ENCODE measurements around the gene KRT20. TPM values are rescaled to one million over a fixed set of nuclear protein-coding genes. Genes with fewer than 3 reads are reported as not detected.

KRT20 gene
- total and polyA plus RNA-seq, 2 experiments from 2014 or later: not detected

DNA sequence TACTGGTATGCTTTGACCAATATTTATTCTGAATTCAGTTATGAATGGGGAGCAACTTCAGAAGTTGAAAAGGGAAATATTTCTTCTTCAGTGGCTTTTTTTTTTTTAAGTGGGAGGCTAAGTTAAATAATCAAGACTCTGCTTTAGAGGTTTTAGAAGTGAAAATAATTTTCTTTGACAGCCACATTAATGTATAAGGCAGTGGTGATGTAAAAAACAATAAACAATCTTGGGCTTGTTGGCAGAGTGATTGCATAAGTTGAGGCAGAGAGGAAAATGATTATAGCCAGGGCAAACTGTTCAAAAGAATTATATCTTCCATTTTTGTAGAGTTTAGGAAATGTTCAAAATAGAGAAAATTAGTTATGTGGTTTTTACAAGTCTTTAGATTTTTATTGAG is 12.6 kb downstream of the KRT20 start (continued):
- TF ChIP-seq, protein P1, sequence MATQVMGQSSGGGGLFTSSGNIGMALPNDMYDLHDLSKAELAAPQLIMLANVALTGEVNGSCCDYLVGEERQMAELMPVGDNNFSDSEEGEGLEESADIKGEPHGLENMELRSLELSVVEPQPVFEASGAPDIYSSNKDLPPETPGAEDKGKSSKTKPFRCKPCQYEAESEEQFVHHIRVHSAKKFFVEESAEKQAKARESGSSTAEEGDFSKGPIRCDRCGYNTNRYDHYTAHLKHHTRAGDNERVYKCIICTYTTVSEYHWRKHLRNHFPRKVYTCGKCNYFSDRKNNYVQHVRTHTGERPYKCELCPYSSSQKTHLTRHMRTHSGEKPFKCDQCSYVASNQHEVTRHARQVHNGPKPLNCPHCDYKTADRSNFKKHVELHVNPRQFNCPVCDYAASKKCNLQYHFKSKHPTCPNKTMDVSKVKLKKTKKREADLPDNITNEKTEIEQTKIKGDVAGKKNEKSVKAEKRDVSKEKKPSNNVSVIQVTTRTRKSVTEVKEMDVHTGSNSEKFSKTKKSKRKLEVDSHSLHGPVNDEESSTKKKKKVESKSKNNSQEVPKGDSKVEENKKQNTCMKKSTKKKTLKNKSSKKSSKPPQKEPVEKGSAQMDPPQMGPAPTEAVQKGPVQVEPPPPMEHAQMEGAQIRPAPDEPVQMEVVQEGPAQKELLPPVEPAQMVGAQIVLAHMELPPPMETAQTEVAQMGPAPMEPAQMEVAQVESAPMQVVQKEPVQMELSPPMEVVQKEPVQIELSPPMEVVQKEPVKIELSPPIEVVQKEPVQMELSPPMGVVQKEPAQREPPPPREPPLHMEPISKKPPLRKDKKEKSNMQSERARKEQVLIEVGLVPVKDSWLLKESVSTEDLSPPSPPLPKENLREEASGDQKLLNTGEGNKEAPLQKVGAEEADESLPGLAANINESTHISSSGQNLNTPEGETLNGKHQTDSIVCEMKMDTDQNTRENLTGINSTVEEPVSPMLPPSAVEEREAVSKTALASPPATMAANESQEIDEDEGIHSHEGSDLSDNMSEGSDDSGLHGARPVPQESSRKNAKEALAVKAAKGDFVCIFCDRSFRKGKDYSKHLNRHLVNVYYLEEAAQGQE (IDR thresholded peaks at IDR 0.05; ENCODE audit: unreplicated experiment): no peak
- no peak for TF ChIP-seq EZH2phosphoT487 (IDR thresholded peaks at IDR 0.05; ENCODE audit: unreplicated experiment)

DNA sequence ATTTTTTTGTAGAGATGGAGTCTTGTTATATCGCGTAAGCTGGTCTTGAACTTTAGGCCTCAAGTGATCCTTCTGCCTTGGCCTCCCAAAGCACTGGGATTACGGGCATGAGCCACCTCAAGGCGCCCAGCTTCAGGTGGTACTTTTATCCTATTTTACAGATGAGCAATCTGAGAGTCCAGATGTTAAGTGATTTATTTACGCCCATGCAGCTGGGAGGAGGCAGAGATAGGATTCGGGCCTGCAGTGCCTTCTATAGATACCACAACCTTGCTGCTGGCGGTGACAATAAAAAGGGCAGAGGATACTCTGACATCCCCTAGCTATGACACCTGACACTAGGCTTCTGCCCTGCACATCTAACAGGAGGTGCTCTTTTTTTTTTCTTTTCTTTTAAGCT is 13.7 kb downstream of the KRT20 start:
- H2AFZ ChIP-seq: no peak overlapping the region
- peaks cover 9% of the 10 kb centered on the region for H3K4me1 ChIP-seq (ENCODE audit: insufficient read depth)
- no peaks in the 10 kb centered on the region for H3K79me2 ChIP-seq (replicated peaks; ENCODE audit: insufficient read depth)
- H3K9me2 ChIP-seq (ENCODE audit: insufficient read depth): no peaks in the 10 kb centered on the region
- H3K4me3 Mint-ChIP-seq: no peak overlapping the region
- H4K20me1 ChIP-seq (replicated peaks; ENCODE audit: insufficient read depth): no peaks in the 10 kb centered on the region
- no peaks in the 10 kb centered on the region for H3K27me3 ChIP-seq (ENCODE audit: insufficient read depth)
- ATAC-seq (no peak), DNase-seq (ENCODE audit: low spot score) (no peak)
- no peak overlapping the region for H3K27ac ChIP-seq (ENCODE audit: low read depth)
- H3K4me1 Mint-ChIP-seq: peaks cover 24% of the 10 kb centered on the region
- no peaks in the 10 kb centered on the region for H3K36me3 Mint-ChIP-seq (ENCODE audit: low read depth)
- H3K4me3 ChIP-seq: no peak overlapping the region
- H3F3A ChIP-seq (replicated peaks; ENCODE audit: low read depth): no peaks in the 10 kb centered on the region
- H3K36me3 ChIP-seq (ENCODE audit: insufficient read depth): no peaks in the 10 kb centered on the region
- TF ChIP-seq, protein P2, sequence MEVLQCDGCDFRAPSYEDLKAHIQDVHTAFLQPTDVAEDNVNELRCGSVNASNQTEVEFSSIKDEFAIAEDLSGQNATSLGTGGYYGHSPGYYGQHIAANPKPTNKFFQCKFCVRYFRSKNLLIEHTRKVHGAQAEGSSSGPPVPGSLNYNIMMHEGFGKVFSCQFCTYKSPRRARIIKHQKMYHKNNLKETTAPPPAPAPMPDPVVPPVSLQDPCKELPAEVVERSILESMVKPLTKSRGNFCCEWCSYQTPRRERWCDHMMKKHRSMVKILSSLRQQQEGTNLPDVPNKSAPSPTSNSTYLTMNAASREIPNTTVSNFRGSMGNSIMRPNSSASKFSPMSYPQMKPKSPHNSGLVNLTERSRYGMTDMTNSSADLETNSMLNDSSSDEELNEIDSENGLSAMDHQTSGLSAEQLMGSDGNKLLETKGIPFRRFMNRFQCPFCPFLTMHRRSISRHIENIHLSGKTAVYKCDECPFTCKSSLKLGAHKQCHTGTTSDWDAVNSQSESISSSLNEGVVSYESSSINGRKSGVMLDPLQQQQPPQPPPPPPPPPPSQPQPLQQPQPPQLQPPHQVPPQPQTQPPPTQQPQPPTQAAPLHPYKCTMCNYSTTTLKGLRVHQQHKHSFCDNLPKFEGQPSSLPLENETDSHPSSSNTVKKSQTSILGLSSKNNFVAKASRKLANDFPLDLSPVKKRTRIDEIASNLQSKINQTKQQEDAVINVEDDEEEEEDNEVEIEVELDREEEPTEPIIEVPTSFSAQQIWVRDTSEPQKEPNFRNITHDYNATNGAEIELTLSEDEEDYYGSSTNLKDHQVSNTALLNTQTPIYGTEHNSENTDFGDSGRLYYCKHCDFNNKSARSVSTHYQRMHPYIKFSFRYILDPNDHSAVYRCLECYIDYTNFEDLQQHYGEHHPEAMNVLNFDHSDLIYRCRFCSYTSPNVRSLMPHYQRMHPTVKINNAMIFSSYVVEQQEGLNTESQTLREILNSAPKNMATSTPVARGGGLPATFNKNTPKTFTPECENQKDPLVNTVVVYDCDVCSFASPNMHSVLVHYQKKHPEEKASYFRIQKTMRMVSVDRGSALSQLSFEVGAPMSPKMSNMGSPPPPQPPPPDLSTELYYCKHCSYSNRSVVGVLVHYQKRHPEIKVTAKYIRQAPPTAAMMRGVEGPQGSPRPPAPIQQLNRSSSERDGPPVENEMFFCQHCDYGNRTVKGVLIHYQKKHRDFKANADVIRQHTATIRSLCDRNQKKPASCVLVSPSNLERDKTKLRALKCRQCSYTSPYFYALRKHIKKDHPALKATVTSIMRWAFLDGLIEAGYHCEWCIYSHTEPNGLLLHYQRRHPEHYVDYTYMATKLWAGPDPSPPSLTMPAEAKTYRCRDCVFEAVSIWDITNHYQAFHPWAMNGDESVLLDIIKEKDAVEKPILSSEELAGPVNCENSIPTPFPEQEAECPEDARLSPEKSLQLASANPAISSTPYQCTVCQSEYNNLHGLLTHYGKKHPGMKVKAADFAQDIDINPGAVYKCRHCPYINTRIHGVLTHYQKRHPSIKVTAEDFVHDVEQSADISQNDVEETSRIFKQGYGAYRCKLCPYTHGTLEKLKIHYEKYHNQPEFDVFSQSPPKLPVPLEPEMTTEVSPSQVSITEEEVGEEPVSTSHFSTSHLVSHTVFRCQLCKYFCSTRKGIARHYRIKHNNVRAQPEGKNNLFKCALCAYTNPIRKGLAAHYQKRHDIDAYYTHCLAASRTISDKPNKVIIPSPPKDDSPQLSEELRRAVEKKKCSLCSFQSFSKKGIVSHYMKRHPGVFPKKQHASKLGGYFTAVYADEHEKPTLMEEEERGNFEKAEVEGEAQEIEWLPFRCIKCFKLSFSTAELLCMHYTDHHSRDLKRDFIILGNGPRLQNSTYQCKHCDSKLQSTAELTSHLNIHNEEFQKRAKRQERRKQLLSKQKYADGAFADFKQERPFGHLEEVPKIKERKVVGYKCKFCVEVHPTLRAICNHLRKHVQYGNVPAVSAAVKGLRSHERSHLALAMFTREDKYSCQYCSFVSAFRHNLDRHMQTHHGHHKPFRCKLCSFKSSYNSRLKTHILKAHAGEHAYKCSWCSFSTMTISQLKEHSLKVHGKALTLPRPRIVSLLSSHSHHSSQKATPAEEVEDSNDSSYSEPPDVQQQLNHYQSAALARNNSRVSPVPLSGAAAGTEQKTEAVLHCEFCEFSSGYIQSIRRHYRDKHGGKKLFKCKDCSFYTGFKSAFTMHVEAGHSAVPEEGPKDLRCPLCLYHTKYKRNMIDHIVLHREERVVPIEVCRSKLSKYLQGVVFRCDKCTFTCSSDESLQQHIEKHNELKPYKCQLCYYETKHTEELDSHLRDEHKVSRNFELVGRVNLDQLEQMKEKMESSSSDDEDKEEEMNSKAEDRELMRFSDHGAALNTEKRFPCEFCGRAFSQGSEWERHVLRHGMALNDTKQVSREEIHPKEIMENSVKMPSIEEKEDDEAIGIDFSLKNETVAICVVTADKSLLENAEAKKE (CRISPR knock-in tag; IDR thresholded peaks at IDR 0.05): no peak
- no peak overlapping the region for H3K27ac Mint-ChIP-seq
- peaks cover 2% of the 10 kb centered on the region for H3K27me3 Mint-ChIP-seq (ENCODE audit: insufficient read depth, low read depth, poor library complexity)
- no peak overlapping the region for H3K4me2 ChIP-seq
- H3K9me3 Mint-ChIP-seq: no peaks in the 10 kb centered on the region

All from GM23338 (cell line).